HCT116 (cell line): ENCODE results near the gene DTNBP1.

Experiments used
- CTCF ChIP-seq, 3 experiments: fragments of 200-600 bp in 1 of 3; sonication (generic) in 1 of 3; IDR thresholded peaks in 2 of 3; conservative IDR thresholded peaks in 1 of 3; 2 replicates each; pipeline ENCODE4 v1.5.1; 2012 to 2017; ENCODE audit warnings: low read depth in 2 of 3, low read length in 2 of 3, antibody characterized with exemption in 1 of 3, borderline replicate concordance in 1 of 3, control low read depth in 1 of 3, mild to moderate bottlenecking in 1 of 3, mixed read lengths in 1 of 3, mixed run types in 1 of 3, moderate library complexity in 1 of 3; ENCODE audit not compliant: insufficient read depth in 1 of 3
- EZH2 ChIP-seq: fragments of 200-600 bp; sonication (generic); IDR thresholded peaks from 2 replicates; pipeline ENCODE4 v1.6.1; 2017; ENCODE audit warnings: antibody characterized with exemption, mixed run types
- POLR2A ChIP-seq: IDR thresholded peaks from 2 replicates; pipeline ENCODE4 v1.7.0; 2011; ENCODE audit warnings: borderline replicate concordance; ENCODE audit not compliant: insufficient read depth, insufficient read length; ENCODE audit errors: extremely low read depth
- POLR2AphosphoS5 ChIP-seq: IDR thresholded peaks from 2 replicates; pipeline ENCODE4 v1.6.1; 2011; ENCODE audit warnings: mild to moderate bottlenecking, low read depth, low read length, moderate library complexity
- TCF7L2 ChIP-seq: IDR thresholded peaks from 2 replicates; pipeline ENCODE4 v1.7.0; 2011; ENCODE audit warnings: borderline replicate concordance, inconsistent platforms; ENCODE audit not compliant: insufficient read depth, insufficient read length; ENCODE audit errors: extremely low read depth
- ZFX ChIP-seq: fragments of 450-650 bp; IDR thresholded peaks from 2 replicates; pipeline ENCODE4 v1.6.1; 2017
- ZNF274 ChIP-seq: fragments of 200-500 bp; sonication (Bioruptor generic); IDR thresholded peaks from 2 replicates; pipeline ENCODE4 v1.6.1; 2014; ENCODE audit warnings: mild to moderate bottlenecking, low read depth, low read length, inconsistent platforms
- TF ChIP-seq, protein P1 (sequence below): IDR thresholded peaks from 2 replicates; pipeline ENCODE4 v1.6.1; 2011; ENCODE audit warnings: mild to moderate bottlenecking, low read length, moderate library complexity; ENCODE audit not compliant: insufficient replicate concordance; ENCODE audit errors: extremely low read depth

GRCh38 chr6:15578716-15579391, 84.0 kb downstream of the DTNBP1 start:
- no peak for TF ChIP-seq EZH2
- TF ChIP-seq, protein P1, sequence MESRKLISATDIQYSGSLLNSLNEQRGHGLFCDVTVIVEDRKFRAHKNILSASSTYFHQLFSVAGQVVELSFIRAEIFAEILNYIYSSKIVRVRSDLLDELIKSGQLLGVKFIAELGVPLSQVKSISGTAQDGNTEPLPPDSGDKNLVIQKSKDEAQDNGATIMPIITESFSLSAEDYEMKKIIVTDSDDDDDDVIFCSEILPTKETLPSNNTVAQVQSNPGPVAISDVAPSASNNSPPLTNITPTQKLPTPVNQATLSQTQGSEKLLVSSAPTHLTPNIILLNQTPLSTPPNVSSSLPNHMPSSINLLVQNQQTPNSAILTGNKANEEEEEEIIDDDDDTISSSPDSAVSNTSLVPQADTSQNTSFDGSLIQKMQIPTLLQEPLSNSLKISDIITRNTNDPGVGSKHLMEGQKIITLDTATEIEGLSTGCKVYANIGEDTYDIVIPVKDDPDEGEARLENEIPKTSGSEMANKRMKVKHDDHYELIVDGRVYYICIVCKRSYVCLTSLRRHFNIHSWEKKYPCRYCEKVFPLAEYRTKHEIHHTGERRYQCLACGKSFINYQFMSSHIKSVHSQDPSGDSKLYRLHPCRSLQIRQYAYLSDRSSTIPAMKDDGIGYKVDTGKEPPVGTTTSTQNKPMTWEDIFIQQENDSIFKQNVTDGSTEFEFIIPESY, result no peak
- no peak for TF ChIP-seq POLR2AphosphoS5
- no peak for TF ChIP-seq CTCF (IDR thresholded peaks at IDR 0.05 in 2 of 3, conservative IDR thresholded peaks at IDR 0.05 in 1 of 3; ENCODE audit: borderline replicate concordance in 1 of 3, insufficient read depth in 1 of 3, low read depth in 2 of 3, low read length in 2 of 3)
- TF ChIP-seq ZFX, result no peak
- no peak for TF ChIP-seq POLR2A
- no peak for TF ChIP-seq TCF7L2
- TF ChIP-seq ZNF274, result no peak
